IMR-90 (cell line): ENCODE data around the gene PHACTR3. TPM values are rescaled to one million over a fixed set of nuclear protein-coding genes. Genes with fewer than 3 reads are reported as not detected.

Experiments
- ATAC-seq: fragments of 200-7000 bp; cut with Tn5 transposase; 2 replicates; pipeline ENCODE4 v1.9.1; 2020; ENCODE audit warnings: low read depth, mild to moderate bottlenecking, moderate library complexity
- BruUV-seq: library from RNA; stranded (reverse); fragments of 400-500 nt; replicated peaks from 2 replicates; lab custom pipeline; 2021; lab: Mats Ljungman, UMichigan
- CTCF ChIA-PET: fragments of 300-600 bp; formaldehyde crosslinking; extraction: SDS; loops from one replicate; lab custom pipeline; 2021; ENCODE audit warnings: antibody characterized with exemption; lab: Yijun Ruan, JAX
- POLR2A ChIA-PET: fragments of 300-600 bp; sonication (Branson Sonifier 250); formaldehyde crosslinking; loops from one replicate; lab custom pipeline; 2022; ENCODE audit warnings: antibody characterized with exemption; ENCODE audit not compliant: unreplicated experiment; lab: Charles Lee
- DNase-seq: peaks from one replicate; pipeline ENCODE4 v3.0.0; 2013
- H2AFZ ChIP-seq: replicated peaks from 2 replicates; pipeline ENCODE3; 2013; ENCODE audit warnings: low read length, mild to moderate bottlenecking; ENCODE audit not compliant: poor library complexity
- H2AK5ac ChIP-seq: 2 replicates; pipeline ENCODE4 v1.6.1; 2013; ENCODE audit warnings: low read depth, low read length, inconsistent platforms
- H2AK9ac ChIP-seq: replicated peaks from 2 replicates; pipeline ENCODE3; 2013; ENCODE audit warnings: mild to moderate bottlenecking, low read depth, low read length, moderate library complexity; ENCODE audit not compliant: poor library complexity
- H2BK120ac ChIP-seq: 2 replicates; pipeline ENCODE4 v1.6.1; 2013; ENCODE audit warnings: low read depth, low read length, inconsistent platforms
- H2BK15ac ChIP-seq: 3 replicates; pipeline ENCODE4 v1.6.1; 2013; ENCODE audit warnings: low read depth, low read length, inconsistent platforms
- H2BK20ac ChIP-seq: 2 replicates; pipeline ENCODE4 v1.6.1; 2013; ENCODE audit warnings: low read depth, mild to moderate bottlenecking, inconsistent platforms, low read length, moderate library complexity
- H2BK5ac ChIP-seq: 2 replicates; pipeline ENCODE4 v1.6.1; 2013; ENCODE audit warnings: mild to moderate bottlenecking, low read depth, low read length, inconsistent platforms; ENCODE audit not compliant: poor library complexity, severe bottlenecking
- H3K14ac ChIP-seq: replicated peaks from 2 replicates; pipeline ENCODE4 v1.6.1; 2013; ENCODE audit warnings: low read depth, low read length, inconsistent platforms
- H3K18ac ChIP-seq: 2 replicates; pipeline ENCODE4 v1.6.1; 2013; ENCODE audit warnings: low read depth, low read length, control low read depth
- H3K23ac ChIP-seq: 2 replicates; pipeline ENCODE4 v1.6.1; 2013; ENCODE audit warnings: low read depth, low read length, inconsistent platforms
- H3K27ac ChIP-seq: 2 replicates; pipeline ENCODE4 v1.5.1; 2013; ENCODE audit warnings: mild to moderate bottlenecking, control low read depth, low read length; ENCODE audit not compliant: insufficient read depth
- H3K27me3 ChIP-seq: 2 replicates; pipeline ENCODE4 v1.6.1; 2013; ENCODE audit warnings: low read length; ENCODE audit not compliant: control insufficient read depth, insufficient read depth
- H3K36me3 ChIP-seq: 2 replicates; pipeline ENCODE4 v1.6.1; 2013; ENCODE audit warnings: low read length, mixed read lengths; ENCODE audit not compliant: control insufficient read depth, insufficient read depth
- H3K4ac ChIP-seq: 2 replicates; pipeline ENCODE4 v1.6.1; 2013; ENCODE audit warnings: low read depth, low read length, inconsistent platforms
- H3K4me1 ChIP-seq: 2 replicates; pipeline ENCODE4 v1.6.1; 2013; ENCODE audit warnings: low read length, mixed read lengths; ENCODE audit not compliant: control insufficient read depth, insufficient read depth
- H3K4me2 ChIP-seq: 2 replicates; pipeline ENCODE4 v1.6.1; 2013; ENCODE audit warnings: low read depth, mild to moderate bottlenecking, control low read depth, low read length, moderate library complexity
- H3K4me3 ChIP-seq: 2 replicates; pipeline ENCODE4 v1.5.1; 2013; ENCODE audit warnings: low read depth, mild to moderate bottlenecking, control low read depth, low read length, moderate library complexity; ENCODE audit not compliant: insufficient read depth
- H3K56ac ChIP-seq: 2 replicates; pipeline ENCODE4 v1.6.1; 2013; ENCODE audit warnings: low read length, inconsistent platforms; ENCODE audit not compliant: insufficient read depth; ENCODE audit errors: extremely low read depth
- H3K79me1 ChIP-seq, 2 experiments: 2 replicates each; pipeline ENCODE4 v1.6.1; 2013; ENCODE audit warnings: low read length in 2 of 2, inconsistent platforms in 1 of 2, low read depth in 1 of 2
- H3K9ac ChIP-seq: 2 replicates; pipeline ENCODE4 v1.6.1; 2013; ENCODE audit warnings: low read depth, low read length, control low read depth
- H3K9me1 ChIP-seq: 2 replicates; pipeline ENCODE4 v1.6.1; 2013; ENCODE audit warnings: low read length, inconsistent platforms; ENCODE audit not compliant: insufficient read depth
- H3K9me3 ChIP-seq: 2 replicates; pipeline ENCODE4 v1.6.1; 2013; ENCODE audit warnings: low read length; ENCODE audit not compliant: control insufficient read depth, insufficient read depth
- H4K20me1 ChIP-seq: 2 replicates; pipeline ENCODE4 v1.6.1; 2013; ENCODE audit warnings: low read length, inconsistent platforms; ENCODE audit not compliant: insufficient read depth
- H4K5ac ChIP-seq: 2 replicates; pipeline ENCODE4 v1.6.1; 2013; ENCODE audit warnings: mild to moderate bottlenecking, low read depth, low read length, control low read depth
- H4K8ac ChIP-seq, 2 experiments: 2 replicates each; pipeline ENCODE4 v1.6.1; 2013; ENCODE audit warnings: low read depth in 2 of 2, low read length in 2 of 2, control low read depth in 1 of 2, inconsistent platforms in 1 of 2
- H4K91ac ChIP-seq: 2 replicates; pipeline ENCODE4 v1.6.1; 2013; ENCODE audit warnings: low read depth, low read length, inconsistent platforms; ENCODE audit not compliant: insufficient read depth
- BHLHE40 ChIP-seq: fragments of 150-350 bp; IDR thresholded peaks from 2 replicates; pipeline ENCODE4 v1.6.1; 2016; ENCODE audit warnings: mild to moderate bottlenecking, low read depth, low read length
- CEBPB ChIP-seq: IDR thresholded peaks from 2 replicates; pipeline ENCODE4 v1.6.1; 2012; ENCODE audit warnings: low read depth, low read length, improper control_type of control experiment
- CHD1 ChIP-seq: IDR thresholded peaks from 2 replicates; pipeline ENCODE4 v1.6.1; 2012; ENCODE audit warnings: low read depth, low read length, improper control_type of control experiment
- CTCF ChIP-seq: conservative IDR thresholded peaks from 2 replicates; pipeline ENCODE4 v1.5.1; 2012; ENCODE audit warnings: mild to moderate bottlenecking, low read depth, low read length, improper control_type of control experiment
- FOS ChIP-seq: fragments of 150-350 bp; IDR thresholded peaks from 2 replicates; pipeline ENCODE4 v1.6.1; 2016; ENCODE audit warnings: low read depth, low read length
- MAFK ChIP-seq: IDR thresholded peaks from 2 replicates; pipeline ENCODE4 v1.6.1; 2012; ENCODE audit warnings: low read depth, low read length, improper control_type of control experiment
- MAZ ChIP-seq: IDR thresholded peaks from 2 replicates; pipeline ENCODE4 v1.6.1; 2012; ENCODE audit warnings: low read depth, mild to moderate bottlenecking, low read length, improper control_type of control experiment, moderate library complexity, borderline replicate concordance
- MXI1 ChIP-seq: IDR thresholded peaks from 2 replicates; pipeline ENCODE4 v1.6.1; 2012; ENCODE audit warnings: low read depth, mild to moderate bottlenecking, low read length, moderate library complexity, borderline replicate concordance
- NFE2L2 ChIP-seq: fragments of 150-350 bp; IDR thresholded peaks from 2 replicates; pipeline ENCODE4 v1.6.1; 2016; ENCODE audit warnings: low read depth, mild to moderate bottlenecking, low read length
- POLR2A ChIP-seq: IDR thresholded peaks from 2 replicates; pipeline ENCODE4 v1.6.1; 2012; ENCODE audit warnings: mild to moderate bottlenecking, low read depth, low read length
- RAD21 ChIP-seq: IDR thresholded peaks from 2 replicates; pipeline ENCODE4 v1.6.1; 2012; ENCODE audit warnings: low read length, improper control_type of control experiment
- RCOR1 ChIP-seq: IDR thresholded peaks from 2 replicates; pipeline ENCODE4 v1.6.1; 2012; ENCODE audit warnings: mild to moderate bottlenecking, low read length, improper control_type of control experiment; ENCODE audit not compliant: insufficient replicate concordance
- RFX5 ChIP-seq: IDR thresholded peaks from 2 replicates; pipeline ENCODE4 v1.8.0; 2012; ENCODE audit warnings: low read depth, mild to moderate bottlenecking, low read length, moderate library complexity
- SMC3 ChIP-seq: fragments of 150-350 bp; IDR thresholded peaks from 2 replicates; pipeline ENCODE4 v1.6.1; 2016; ENCODE audit warnings: low read depth, mild to moderate bottlenecking, antibody characterized with exemption, low read length, moderate library complexity
- USF2 ChIP-seq: fragments of 150-350 bp; IDR thresholded peaks from 2 replicates; pipeline ENCODE4 v1.6.1; 2017; ENCODE audit warnings: mild to moderate bottlenecking, antibody characterized with exemption, low read length, low read depth
- WGBS, 2 experiments: methylation state at CpG; one replicate each; pipeline versions ENCODE4 v1.1.5 to v1.1.7; 2013; ENCODE audit warnings: missing lambda C conversion rate in 2 of 2; ENCODE audit not compliant: insufficient read length in 1 of 2; ENCODE audit errors: extremely low coverage in 2 of 2; 5-methylcytosine and 5-hydroxymethylcytosine counted together
- dilution Hi-C: fragments of 300-500 bp; cut with HindIII; formaldehyde crosslinking; loops from one replicate; pipeline ENCODE4 v1.14.3; 2018; ENCODE audit warnings: low sequenced_read_pairs; ENCODE audit not compliant: unreplicated experiment
- in situ Hi-C: fragments of 300-500 bp; cut with MboI; formaldehyde crosslinking; loops from 3 replicates; pipeline ENCODE4 v1.14.3; 2019; ENCODE audit warnings: low sequenced_read_pairs, inconsistent platforms, mixed read lengths
- intact Hi-C: fragments of 100-400 bp; cut with micrococcal nuclease; formaldehyde crosslinking; loops from 2 replicates; pipeline ENCODE4 v1.10.0; 2022
- polyA plus RNA-seq, 3 experiments: library from polyadenylated mRNA; depleted of rRNA; stranded (reverse); fragments of >200 nt; gene quantifications; 2 replicates each; pipeline ENCODE4 v1.2.3, GENCODE V29; 2012; ENCODE audit warnings: low replicate concordance in 1 of 3
- total RNA-seq: library from RNA; depleted of rRNA; stranded (reverse); fragments of >200 nt; gene quantifications from 2 replicates; pipeline ENCODE4 v1.2.3, GENCODE V29; 2012
- TF ChIP-seq, protein P1 (sequence below): fragments of 150-350 bp; IDR thresholded peaks from 2 replicates; pipeline ENCODE4 v1.6.1; 2016; ENCODE audit warnings: low read depth, mild to moderate bottlenecking, low read length, moderate library complexity, borderline replicate concordance

The PHACTR3 gene
- total and polyA plus RNA-seq, 2 of the 4 experiments (the other 2 are of a cell fraction), result not detected

DNA sequence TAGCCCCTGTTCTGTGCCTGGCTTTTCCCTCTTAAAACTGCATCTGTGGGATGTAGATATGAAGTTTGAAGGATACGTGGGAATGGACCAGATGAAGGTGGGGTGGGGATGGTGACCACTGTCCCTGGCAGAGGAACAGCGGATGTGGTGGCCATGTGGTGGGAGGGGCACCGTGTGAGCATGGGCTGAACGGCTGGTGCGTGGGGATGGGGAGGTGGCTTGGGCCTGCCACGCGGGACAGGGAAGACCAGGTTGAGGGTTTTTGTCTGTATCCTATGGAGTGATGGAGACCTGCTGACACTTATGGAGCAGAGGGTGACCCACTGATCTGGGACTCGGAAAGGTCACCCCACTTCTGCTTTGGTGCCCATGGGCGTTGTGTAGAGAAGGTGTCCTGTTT lies 19.2 kb downstream of the PHACTR3 start:
- H4K5ac ChIP-seq, result no peak overlapping the region
- no peak overlapping the region for H2BK5ac ChIP-seq
- H3K56ac ChIP-seq, result no peak overlapping the region
- no peak overlapping the region for H2AFZ ChIP-seq
- no peak for DNase-seq
- H3K4me3 ChIP-seq, result no peak overlapping the region
- H4K91ac ChIP-seq, result no peak overlapping the region
- ChIA-PET POLR2A (no interaction called here), CTCF (no interaction called here)
- no peak overlapping the region for H3K4ac ChIP-seq
- H3K27me3 ChIP-seq, result no peaks in the 10 kb centered on the region
- no peak overlapping the region for H3K23ac ChIP-seq
- in situ Hi-C loops, result no loop called here
- no peak overlapping the region for H3K9ac ChIP-seq
- H2AK5ac ChIP-seq, result no peak overlapping the region
- dilution Hi-C loops, result no loop called here
- no peak overlapping the region for H2BK15ac ChIP-seq
- 87% methylated on average over 4 of the region's 9 CpGs; no CpG with 5 or more reads in 1 of the 2 experiments for WGBS, 2 experiments
- intact Hi-C loops, result no loop called here
- no peak overlapping the region for H3K18ac ChIP-seq
- no peaks in the 10 kb centered on the region for H3K36me3 ChIP-seq
- H2AK9ac ChIP-seq, result no peak overlapping the region
- TF ChIP-seq USF2, result no peak
- TF ChIP-seq CEBPB, result no peak
- TF ChIP-seq RAD21, result no peak
- TF ChIP-seq SMC3, result no peak
- no peak for TF ChIP-seq MXI1
- no peak for TF ChIP-seq NFE2L2
- TF ChIP-seq POLR2A, result no peak
- no peak for TF ChIP-seq FOS
- TF ChIP-seq CTCF, result no peak
- no peak for TF ChIP-seq RCOR1
- TF ChIP-seq BHLHE40, result no peak
- TF ChIP-seq MAZ, result no peak
- no peak for TF ChIP-seq CHD1
- no peak for TF ChIP-seq MAFK
- TF ChIP-seq, protein P1, sequence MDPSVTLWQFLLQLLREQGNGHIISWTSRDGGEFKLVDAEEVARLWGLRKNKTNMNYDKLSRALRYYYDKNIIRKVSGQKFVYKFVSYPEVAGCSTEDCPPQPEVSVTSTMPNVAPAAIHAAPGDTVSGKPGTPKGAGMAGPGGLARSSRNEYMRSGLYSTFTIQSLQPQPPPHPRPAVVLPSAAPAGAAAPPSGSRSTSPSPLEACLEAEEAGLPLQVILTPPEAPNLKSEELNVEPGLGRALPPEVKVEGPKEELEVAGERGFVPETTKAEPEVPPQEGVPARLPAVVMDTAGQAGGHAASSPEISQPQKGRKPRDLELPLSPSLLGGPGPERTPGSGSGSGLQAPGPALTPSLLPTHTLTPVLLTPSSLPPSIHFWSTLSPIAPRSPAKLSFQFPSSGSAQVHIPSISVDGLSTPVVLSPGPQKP, result no peak
- TF ChIP-seq RFX5, result no peak
- H3K14ac ChIP-seq, result no peak overlapping the region
- no peaks in the 10 kb centered on the region for H3K4me1 ChIP-seq
- no peaks in the 10 kb centered on the region for H3K79me1 ChIP-seq
- no peak overlapping the region for H4K8ac ChIP-seq
- H3K4me2 ChIP-seq, result no peak overlapping the region
- H3K9me3 ChIP-seq, result peaks cover 35% of the 10 kb centered on the region
- no peak overlapping the region for H3K27ac ChIP-seq
- no TSS peak for BruUV-seq
- H2BK120ac ChIP-seq, result no peak overlapping the region
- no peak overlapping the region for H2BK20ac ChIP-seq
- H4K20me1 ChIP-seq, result no peaks in the 10 kb centered on the region
- no peaks in the 10 kb centered on the region for H3K9me1 ChIP-seq
- ATAC-seq, result no peak
